ENCODE data around the gene KRT26. TPM values are rescaled to one million over a fixed set of nuclear protein-coding genes. Genes with fewer than 3 reads are reported as not detected.
A peak's percentile ranks its signal among the peaks of the same experiment; 100 is the strongest.

KRT26 gene, protein sequence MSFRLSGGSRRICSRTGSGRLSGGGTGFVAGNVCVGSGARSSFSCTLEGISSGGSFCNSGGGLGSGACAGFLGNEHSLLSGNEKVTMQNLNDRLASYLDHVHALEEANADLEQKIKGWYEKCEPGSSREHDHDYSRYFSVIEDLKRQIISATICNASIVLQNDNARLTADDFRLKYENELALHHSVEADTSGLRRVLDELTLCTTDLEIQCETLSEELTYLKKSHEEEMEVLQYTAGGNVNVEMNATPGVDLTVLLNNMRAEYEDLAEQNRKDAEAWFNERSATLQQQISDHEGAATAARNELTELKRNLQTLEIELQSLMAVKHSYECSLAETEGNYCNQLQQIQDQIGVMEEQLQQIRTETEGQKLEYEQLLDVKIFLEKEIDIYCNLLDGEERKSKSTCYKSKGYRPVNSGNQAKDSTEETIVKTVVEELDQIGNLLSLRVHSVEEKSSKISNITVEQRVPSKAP
- total RNA-seq (2014; rRNA removed; shearing (Covaris generic); ENCODE audit: low replicate concordance): not detected in 2 replicates

DNA sequence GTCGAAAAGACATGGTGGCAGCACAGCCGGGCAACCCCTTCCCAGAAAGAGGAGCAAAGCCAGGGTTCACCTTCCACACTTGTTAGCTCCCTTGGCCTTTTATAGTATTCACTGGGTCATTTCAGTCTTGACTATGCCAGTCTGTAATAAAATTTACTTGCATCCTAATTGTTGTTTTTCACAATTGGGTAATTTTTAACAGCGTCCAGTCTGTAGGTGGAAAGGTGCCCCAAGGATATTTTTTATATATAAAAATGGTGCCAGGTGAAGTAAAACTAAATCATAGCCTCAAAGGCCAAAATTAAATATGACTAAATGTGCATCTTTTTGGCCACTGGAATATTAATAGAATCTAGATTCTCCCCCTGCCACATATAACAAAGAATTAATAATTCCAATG lies at the start of gene KRT26:
Gene KRT26, minus strand, starts transcription at position 101 of the 400 bp plus-strand sequence. Its CDS starts 88 bp downstream, at position 13.
- H3K79me2 ChIP-seq (ENCODE audit: low read length): no peaks in the 10 kb centered on the region
- DNase-seq: no peak
- no peak within 1 kb of the TSS for H2AFZ ChIP-seq (ENCODE audit: low read length)
- no peaks in the 10 kb centered on the region for H3K9me3 ChIP-seq (ENCODE audit: low read length)
- H3K4me1 ChIP-seq (ENCODE audit: low read length): no peaks in the 10 kb centered on the region
- H3K36me3 ChIP-seq (ENCODE audit: insufficient read depth, low read length): no peaks in the 10 kb centered on the region
- no peak within 1 kb of the TSS for H3K4me3 ChIP-seq (ENCODE audit: low read length)
- no peaks in the 10 kb centered on the region for H3K9me2 ChIP-seq (replicated peaks; ENCODE audit: insufficient read depth, low read length)
- no peak within 1 kb of the TSS for H3K4me2 ChIP-seq (ENCODE audit: low read depth, low read length, poor library complexity, severe bottlenecking)
- H4K20me1 ChIP-seq (ENCODE audit: insufficient read depth, low read depth, low read length): no peaks in the 10 kb centered on the region
- no peaks in the 10 kb centered on the region for H3K27me3 ChIP-seq (ENCODE audit: low read length)
- H3K27ac ChIP-seq (ENCODE audit: low read length): no peak within 1 kb of the TSS
- H3K9ac ChIP-seq (ENCODE audit: low read length): no peak within 1 kb of the TSS

DNA sequence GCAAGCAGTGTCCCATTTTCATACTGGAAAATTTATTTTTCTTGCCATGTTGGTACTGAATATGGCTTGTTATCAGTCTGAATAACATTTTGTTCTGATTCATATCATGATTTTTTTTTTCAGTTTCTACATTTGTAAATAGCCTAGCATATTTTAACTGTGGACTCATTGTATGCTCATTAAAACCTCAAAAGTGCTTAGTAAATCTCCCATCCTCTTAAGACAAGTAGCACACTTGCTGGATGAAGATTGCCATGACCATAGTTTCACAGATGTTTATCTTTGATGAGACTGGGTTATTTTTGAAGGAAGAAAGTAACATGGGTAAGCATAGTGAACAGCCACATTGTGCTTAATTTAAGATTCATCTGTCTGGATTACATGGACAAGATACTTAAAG lies 49.5 kb upstream of the KRT26 start:
- H3K4me2 ChIP-seq (ENCODE audit: low read depth, low read length, poor library complexity, severe bottlenecking): no peak overlapping the region
- no peak overlapping the region for H3K9ac ChIP-seq (ENCODE audit: low read length)
- H2AFZ ChIP-seq (ENCODE audit: low read length): no peak overlapping the region
- peaks cover 13% of the 10 kb centered on the region for H3K36me3 ChIP-seq (ENCODE audit: insufficient read depth, low read length)
- H3K27me3 ChIP-seq (ENCODE audit: low read length): no peaks in the 10 kb centered on the region
- no peaks in the 10 kb centered on the region for H4K20me1 ChIP-seq (ENCODE audit: insufficient read depth, low read depth, low read length)
- H3K4me1 ChIP-seq (ENCODE audit: low read length): peaks cover 28% of the 10 kb centered on the region
- no peak overlapping the region for H3K27ac ChIP-seq (ENCODE audit: low read length)
- H3K9me2 ChIP-seq (replicated peaks; ENCODE audit: insufficient read depth, low read length): no peaks in the 10 kb centered on the region; the same call in 1 of the 2 replicates
- H3K79me2 ChIP-seq (ENCODE audit: low read length): peaks cover 82% of the 10 kb centered on the region
- DNase-seq: no peak
- no peaks in the 10 kb centered on the region for H3K9me3 ChIP-seq (ENCODE audit: low read length)
- no peak overlapping the region for H3K4me3 ChIP-seq (ENCODE audit: low read length)

DNA sequence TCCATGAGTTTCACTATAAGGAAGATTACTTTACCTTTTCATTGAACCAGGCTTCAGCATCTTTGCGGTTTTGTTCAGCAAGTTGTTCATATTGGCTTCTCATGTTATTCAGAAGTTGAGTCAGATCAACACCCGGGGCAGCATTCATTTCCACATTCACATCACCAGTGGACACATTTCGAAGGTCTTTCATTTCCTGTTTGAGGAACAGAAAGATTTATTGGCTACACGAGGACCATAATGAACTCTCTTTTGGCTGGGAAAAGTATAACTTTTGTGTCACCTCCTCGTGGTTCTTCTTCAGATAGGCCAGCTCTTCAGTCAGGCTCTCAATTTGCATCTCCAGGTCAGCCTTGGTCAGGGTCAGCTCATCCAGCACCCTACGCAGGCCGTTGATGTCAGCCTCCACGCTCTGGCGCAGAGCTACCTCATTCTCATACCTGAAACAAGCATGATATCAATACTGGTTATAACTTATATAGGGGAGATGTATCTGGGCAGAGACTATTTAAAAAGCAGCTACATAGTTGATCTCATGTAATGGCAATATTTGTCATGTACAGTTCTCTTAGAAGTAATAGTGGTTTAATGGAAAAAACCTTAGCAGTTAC lies 48.3 kb upstream of the KRT26 start:
- Histone ChIP-seq H3K36me3 (ENCODE audit: insufficient read depth, low read length) (peaks cover 13% of the 10 kb centered on the region), H3K9ac (ENCODE audit: low read length) (peak overlapping the region; percentile 87; the same call in 1 of the 2 replicates), H3K4me1 (ENCODE audit: low read length) (peaks cover 28% of the 10 kb centered on the region), H3K9me3 (ENCODE audit: low read length) (no peaks in the 10 kb centered on the region), H2AFZ (ENCODE audit: low read length) (no peak overlapping the region), H3K9me2 (replicated peaks; ENCODE audit: insufficient read depth, low read length) (no peaks in the 10 kb centered on the region; the same call in 1 of the 2 replicates), H3K27ac (ENCODE audit: low read length) (no peak overlapping the region), H4K20me1 (ENCODE audit: insufficient read depth, low read depth, low read length) (no peaks in the 10 kb centered on the region), H3K4me3 (ENCODE audit: low read length) (peak overlapping the region; percentile 96), H3K4me2 (ENCODE audit: low read depth, low read length, poor library complexity, severe bottlenecking) (peak overlapping the region; percentile 94), H3K79me2 (ENCODE audit: low read length) (peaks cover 70% of the 10 kb centered on the region), H3K27me3 (ENCODE audit: low read length) (no peaks in the 10 kb centered on the region)
- no peak for DNase-seq

DNA sequence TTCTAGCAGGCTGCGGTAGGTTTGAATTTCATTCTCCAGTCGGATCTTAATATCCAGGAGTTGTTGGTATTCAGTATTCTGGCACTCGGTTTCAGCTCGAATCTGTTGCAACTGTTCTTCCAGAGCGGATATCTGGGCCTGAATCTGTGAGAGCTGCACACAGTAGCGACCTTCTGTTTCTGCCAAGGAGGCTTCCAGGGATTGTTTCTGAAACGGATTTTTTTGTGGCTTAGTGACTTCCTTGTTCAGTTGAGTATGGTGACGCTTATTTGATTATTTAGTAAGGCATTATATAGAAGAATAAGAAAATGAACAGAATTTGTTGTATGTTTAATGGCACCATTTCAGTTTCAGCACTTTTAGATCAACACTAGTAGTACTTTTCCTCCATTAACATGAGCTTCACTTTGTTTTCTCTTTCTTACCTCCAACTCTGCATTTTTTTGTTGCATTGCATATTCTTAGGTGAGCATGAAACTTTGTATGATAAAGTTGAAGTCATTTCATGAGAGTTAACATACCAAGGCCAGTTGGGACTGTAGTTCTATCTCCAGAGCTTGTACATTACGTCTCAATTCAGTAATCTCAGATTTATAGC lies 47.6 kb upstream of the KRT26 start:
- Histone ChIP-seq H3K4me1 (ENCODE audit: low read length) (peaks cover 28% of the 10 kb centered on the region), H3K4me2 (ENCODE audit: low read depth, low read length, poor library complexity, severe bottlenecking) (peak overlapping the region; percentile 94), H3K9me3 (ENCODE audit: low read length) (no peaks in the 10 kb centered on the region), H3K36me3 (ENCODE audit: insufficient read depth, low read length) (peaks cover 13% of the 10 kb centered on the region), H3K27ac (ENCODE audit: low read length) (peak overlapping the region; percentile 80), H3K79me2 (ENCODE audit: low read length) (peaks cover 63% of the 10 kb centered on the region), H3K4me3 (ENCODE audit: low read length) (peak overlapping the region; percentile 96), H2AFZ (ENCODE audit: low read length) (no peak overlapping the region), H3K9me2 (replicated peaks; ENCODE audit: insufficient read depth, low read length) (no peaks in the 10 kb centered on the region), H3K27me3 (ENCODE audit: low read length) (no peaks in the 10 kb centered on the region), H4K20me1 (ENCODE audit: insufficient read depth, low read depth, low read length) (no peaks in the 10 kb centered on the region), H3K9ac (ENCODE audit: low read length) (peak overlapping the region; percentile 87)
- peak; percentile 50 for DNase-seq

DNA sequence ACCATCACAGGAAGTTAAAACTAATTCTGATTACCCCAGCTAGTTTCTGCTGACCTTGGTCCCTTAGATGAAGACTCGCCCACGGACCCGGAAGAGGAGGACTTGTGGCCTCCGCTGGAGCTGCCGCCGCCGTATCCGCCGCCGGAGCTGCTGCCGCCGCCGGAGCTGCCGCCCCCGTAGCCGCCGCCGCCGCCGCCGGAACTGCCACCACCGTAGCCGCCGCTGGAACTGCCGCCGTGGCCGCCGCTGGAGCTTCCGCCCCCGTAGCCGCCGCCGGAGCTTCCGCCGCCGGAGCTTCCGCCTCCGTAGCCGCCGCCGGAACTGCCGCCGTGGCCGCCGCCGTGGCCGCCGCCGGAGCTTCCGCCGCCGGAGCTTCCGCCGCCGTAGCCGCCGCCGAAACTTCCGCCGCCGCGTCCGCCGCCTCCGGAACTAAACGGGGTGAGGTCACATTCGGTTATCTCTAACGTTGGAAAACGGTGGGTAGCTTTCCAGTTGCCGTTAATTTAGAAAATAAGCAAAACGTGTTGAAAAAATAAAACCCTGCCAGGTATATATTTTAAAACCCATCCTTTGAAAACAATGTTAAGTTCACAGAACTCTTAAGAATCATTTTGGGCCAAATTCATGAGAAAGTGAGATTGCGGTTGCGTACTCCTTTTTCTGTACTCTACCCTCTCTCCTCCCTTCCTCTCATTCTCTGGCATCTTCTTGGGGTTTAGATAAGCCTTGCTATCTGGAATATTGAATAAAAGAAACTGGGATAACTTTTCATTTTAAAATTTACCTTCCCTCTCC lies 46.9 kb upstream of the KRT26 start:
- Histone ChIP-seq H3K4me3 (ENCODE audit: low read length) (peak overlapping the region; percentile 96), H3K79me2 (ENCODE audit: low read length) (peaks cover 56% of the 10 kb centered on the region)

DNA sequence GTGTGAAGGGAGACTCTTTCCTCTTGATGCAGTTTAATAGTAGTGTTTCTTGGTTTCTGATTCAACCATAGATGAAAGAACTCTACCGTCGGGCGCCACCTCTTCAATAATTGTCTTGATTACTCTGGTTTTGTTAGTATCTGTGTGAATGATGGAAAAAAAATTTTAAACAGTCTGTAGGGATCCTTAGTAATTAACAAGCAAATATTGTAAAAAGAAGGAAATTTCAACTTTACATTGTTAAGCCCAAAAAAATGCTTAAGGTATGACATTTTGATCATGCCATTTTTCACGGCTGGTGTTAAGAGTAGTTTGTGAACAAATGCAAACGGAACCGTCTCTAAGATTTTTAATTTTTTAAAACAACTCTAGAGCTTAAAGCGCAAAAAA lies 46.3 kb upstream of the KRT26 start:
- peaks cover 13% of the 10 kb centered on the region for H3K36me3 ChIP-seq (ENCODE audit: insufficient read depth, low read length)
- no peaks in the 10 kb centered on the region for H3K9me3 ChIP-seq (ENCODE audit: low read length)
- no peaks in the 10 kb centered on the region for H3K9me2 ChIP-seq (replicated peaks; ENCODE audit: insufficient read depth, low read length)
- H3K27me3 ChIP-seq (ENCODE audit: low read length): no peaks in the 10 kb centered on the region
- peak overlapping the region; percentile 96 for H3K4me3 ChIP-seq (ENCODE audit: low read length)
- peak; percentile 48 for DNase-seq
- H3K9ac ChIP-seq (ENCODE audit: low read length): peak overlapping the region; percentile 87
- H3K79me2 ChIP-seq (ENCODE audit: low read length): peaks cover 50% of the 10 kb centered on the region
- peaks cover 22% of the 10 kb centered on the region for H3K4me1 ChIP-seq (ENCODE audit: low read length)
- H3K27ac ChIP-seq (ENCODE audit: low read length): peak overlapping the region; percentile 71
- H4K20me1 ChIP-seq (ENCODE audit: insufficient read depth, low read depth, low read length): no peaks in the 10 kb centered on the region
- H2AFZ ChIP-seq (ENCODE audit: low read length): no peak overlapping the region
- peak overlapping the region; percentile 89 for H3K4me2 ChIP-seq (ENCODE audit: low read depth, low read length, poor library complexity, severe bottlenecking)

More for the DNA sequence above, 46.9 kb upstream of the KRT26 start:
- Histone ChIP-seq H3K27me3 (ENCODE audit: low read length) (no peaks in the 10 kb centered on the region), H3K4me2 (ENCODE audit: low read depth, low read length, poor library complexity, severe bottlenecking) (peak overlapping the region; percentile 94), H3K9me3 (ENCODE audit: low read length) (no peaks in the 10 kb centered on the region), H3K4me1 (ENCODE audit: low read length) (peaks cover 23% of the 10 kb centered on the region), H3K9ac (ENCODE audit: low read length) (peak overlapping the region; percentile 87), H2AFZ (ENCODE audit: low read length) (no peak overlapping the region), H3K27ac (ENCODE audit: low read length) (peak overlapping the region; percentile 80), H3K36me3 (ENCODE audit: insufficient read depth, low read length) (peaks cover 13% of the 10 kb centered on the region), H4K20me1 (ENCODE audit: insufficient read depth, low read depth, low read length) (no peaks in the 10 kb centered on the region), H3K9me2 (replicated peaks; ENCODE audit: insufficient read depth, low read length) (no peaks in the 10 kb centered on the region)
- peak; percentile 93 for DNase-seq

DNA sequence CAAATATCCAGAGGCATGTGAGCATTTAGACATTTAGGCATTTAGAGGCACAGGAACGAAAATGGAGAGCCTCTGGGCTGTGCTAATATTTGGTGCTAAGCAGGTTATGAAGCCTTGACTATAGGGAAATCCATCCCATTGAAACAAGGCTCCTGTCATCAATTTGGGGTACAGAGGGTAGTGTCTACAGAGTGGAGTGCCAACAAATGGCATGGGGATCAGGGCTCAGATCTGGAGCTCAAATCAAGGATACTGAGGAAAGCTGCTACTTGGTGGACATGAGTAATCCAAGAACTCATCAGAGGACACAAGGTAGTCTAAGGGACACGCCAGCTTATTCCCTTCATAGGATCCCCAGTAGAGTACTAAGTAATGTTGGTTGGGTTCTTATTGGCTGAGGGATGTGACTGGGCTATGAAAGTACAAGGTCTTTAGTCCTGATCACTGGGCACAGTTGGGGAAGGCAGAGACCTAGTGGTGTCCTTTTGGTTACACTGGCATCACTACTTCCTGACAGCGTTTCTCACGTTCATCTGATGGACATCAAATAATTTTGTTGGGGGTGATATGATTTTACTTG lies 45.2 kb upstream of the KRT26 start:
- Histone ChIP-seq H3K4me1 (ENCODE audit: low read length) (peaks cover 20% of the 10 kb centered on the region), H2AFZ (ENCODE audit: low read length) (no peak overlapping the region), H3K4me2 (ENCODE audit: low read depth, low read length, poor library complexity, severe bottlenecking) (peak overlapping the region; percentile 89), H3K9ac (ENCODE audit: low read length) (no peak overlapping the region), H3K27me3 (ENCODE audit: low read length) (no peaks in the 10 kb centered on the region), H3K9me3 (ENCODE audit: low read length) (no peaks in the 10 kb centered on the region), H4K20me1 (ENCODE audit: insufficient read depth, low read depth, low read length) (no peaks in the 10 kb centered on the region), H3K4me3 (ENCODE audit: low read length) (no peak overlapping the region), H3K9me2 (replicated peaks; ENCODE audit: insufficient read depth, low read length) (no peaks in the 10 kb centered on the region), H3K79me2 (ENCODE audit: low read length) (peaks cover 39% of the 10 kb centered on the region), H3K27ac (ENCODE audit: low read length) (no peak overlapping the region), H3K36me3 (ENCODE audit: insufficient read depth, low read length) (peaks cover 13% of the 10 kb centered on the region)
- no peak for DNase-seq
